Naive B cell (primary cell): ENCODE measurements around the gene OR56A1. TPM values are rescaled to one million over a fixed set of nuclear protein-coding genes. Genes with fewer than 3 reads are reported as not detected.

Experiments used
- polyA plus RNA-seq, 6 donors: library from polyadenylated mRNA; unstranded; fragments of 300-500 nt; fragmentation: Illumina TruSeq; gene quantifications; one replicate each; pipeline ENCODE4 v1.2.3, GENCODE V29; 2021; ENCODE audit warnings: low read depth in 6 of 6

Gene OR56A1
- polyA plus RNA-seq, 6 donors from 2014 or later: not detected

Other genes with a start within 250 kb of the OR56A1 start
- under 1 TPM in 1 of 6 donors, not detected in 5; 0.20 TPM for gene OR52N5, start 247.4 kb downstream of the OR56A1 start, polyA plus RNA-seq
- gene OR52N1, start 239.5 kb downstream of the OR56A1 start, polyA plus RNA-seq: not detected
- not detected for gene OR52N2, start 221.8 kb downstream of the OR56A1 start, polyA plus RNA-seq
- gene OR52E6, start 188.9 kb downstream of the OR56A1 start, polyA plus RNA-seq: not detected
- not detected for gene OR52E8, start 173.1 kb downstream of the OR56A1 start, polyA plus RNA-seq
- gene OR52E4, start 150.1 kb downstream of the OR56A1 start, polyA plus RNA-seq: not detected
- gene OR52E5, start 137.6 kb downstream of the OR56A1 start, polyA plus RNA-seq: not detected
- not detected for gene OR56A3, start 88.5 kb downstream of the OR56A1 start, polyA plus RNA-seq
- not detected for gene OR56A5, start 62.3 kb downstream of the OR56A1 start, polyA plus RNA-seq
- gene OR52L1, start 43.8 kb downstream of the OR56A1 start, polyA plus RNA-seq: not detected
- gene OR56A4, start 23.8 kb downstream of the OR56A1 start, polyA plus RNA-seq: not detected
- not detected for gene OR56B4, start 76.9 kb upstream of the OR56A1 start, polyA plus RNA-seq
- not detected for gene OR52B2, start 139.6 kb upstream of the OR56A1 start, polyA plus RNA-seq
- not detected for gene OR52W1, start 168.5 kb upstream of the OR56A1 start, polyA plus RNA-seq
- not detected for gene C11orf42, start 174.8 kb upstream of the OR56A1 start, polyA plus RNA-seq
- 10 to 100 TPM in 3 of 6 donors, 1 to 10 TPM in 3; 6.4 to 19.5 (median 10.1) TPM for gene FHIP1B, start 203.9 kb upstream of the OR56A1 start, polyA plus RNA-seq
- gene CNGA4, start 208.3 kb upstream of the OR56A1 start, polyA plus RNA-seq: under 1 TPM in 2 of 6 donors, not detected in 4; 0.26 to 0.32 TPM
- gene CCKBR, start 229.1 kb upstream of the OR56A1 start, polyA plus RNA-seq: not detected